HepG2 (cell line): Measurements from ENCODE around the gene RBBP8.

Experiments used
- BHLHE40 ChIP-seq: IDR thresholded peaks from 2 replicates; pipeline ENCODE4 v1.6.1; 2011; ENCODE audit warnings: low read length, improper control_type of control experiment
- HNF4G ChIP-seq, 2 experiments: sonication (generic) in 1 of 2; formaldehyde crosslinking in 1 of 2; IDR thresholded peaks; 2 replicates each; pipeline versions ENCODE4 v1.4.0 to v1.6.1; 2011 to 2020; ENCODE audit warnings: borderline replicate concordance in 2 of 2, low read depth in 2 of 2, mild to moderate bottlenecking in 2 of 2, low read length in 1 of 2, missing genetic modification reagents in 1 of 2, moderate library complexity in 1 of 2
- POLR2A ChIP-seq, 2 experiments: IDR thresholded peaks; 2 replicates each; pipeline ENCODE4 v1.6.1; 2011; ENCODE audit warnings: low read depth in 2 of 2, low read length in 2 of 2, mild to moderate bottlenecking in 1 of 2, moderate library complexity in 1 of 2; ENCODE audit not compliant: insufficient read depth in 1 of 2
- SIN3A ChIP-seq: IDR thresholded peaks from 2 replicates; pipeline ENCODE4 v1.6.1; 2011; ENCODE audit warnings: low read depth, mild to moderate bottlenecking, control low read depth, low read length, borderline replicate concordance
- TFE3 ChIP-seq: IDR thresholded peaks from 2 replicates; pipeline ENCODE4 v1.6.1; 2016
- THRA ChIP-seq: sonication (generic); formaldehyde crosslinking; IDR thresholded peaks from 2 replicates; pipeline ENCODE4 v1.4.0; 2020; ENCODE audit warnings: missing genetic modification reagents, borderline replicate concordance
- ZBTB10 ChIP-seq: sonication (generic); formaldehyde crosslinking; IDR thresholded peaks from 2 replicates; pipeline ENCODE4 v1.4.0; 2020; ENCODE audit warnings: missing genetic modification reagents, borderline replicate concordance
- ZNF329 ChIP-seq: sonication (generic); formaldehyde crosslinking; IDR thresholded peaks from 2 replicates; pipeline ENCODE4 v1.9.0; 2021; ENCODE audit warnings: low read depth, mild to moderate bottlenecking, missing genetic modification reagents
- ZNF503 ChIP-seq: sonication (generic); formaldehyde crosslinking; IDR thresholded peaks from 2 replicates; pipeline ENCODE4 v1.4.0; 2020; ENCODE audit warnings: missing genetic modification reagents

GRCh38 chr18:22964722-22965121 lies 31.6 kb downstream of the RBBP8 start:
- TF ChIP-seq TFE3 (CRISPR knock-in tag) (no peak), ZNF503 (CRISPR knock-in tag) (no peak), ZBTB10 (no peak), SIN3A (no peak), POLR2A (IDR thresholded peaks at IDR 0.05; ENCODE audit: insufficient read depth in 1 of 2, low read depth in 2 of 2, low read length in 2 of 2) (no peak), HNF4G (IDR thresholded peaks at IDR 0.05; ENCODE audit: borderline replicate concordance, low read depth, low read length) (no peak), HNF4G (CRISPR knock-in tag; IDR thresholded peaks at IDR 0.05; ENCODE audit: borderline replicate concordance, low read depth) (no peak), BHLHE40 (no peak), THRA (CRISPR knock-in tag) (no peak), ZNF329 (CRISPR knock-in tag) (no peak)
